ENCODE results near the gene WNT16.
"Not testable (repeated sequence)": the region's sequence is repeated elsewhere in the genome, so short reads cannot be mapped to it uniquely, and the experiment has no call there.

The WNT16 gene

DNA sequence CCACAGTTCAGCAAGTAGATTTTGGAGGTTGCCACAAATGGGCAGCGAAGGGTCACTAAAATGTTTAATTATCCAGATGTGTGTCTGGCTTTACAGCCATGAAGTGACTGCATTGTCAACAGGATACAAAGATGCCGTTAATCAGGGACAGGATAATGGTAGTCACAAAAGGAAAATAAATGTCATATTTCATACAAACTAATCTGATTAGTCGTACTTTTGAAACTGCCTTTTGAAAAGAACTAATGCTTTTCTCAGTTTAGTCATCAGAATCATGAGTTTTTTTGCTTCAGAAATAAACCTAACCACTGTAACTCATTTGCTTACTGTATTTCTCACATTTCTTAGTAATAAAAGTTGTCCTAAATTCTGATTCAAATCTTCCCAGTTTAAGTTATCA is 22.2 kb upstream of the WNT16 start:
- no peak for DNase-seq (ENCODE audit: low read depth)

DNA sequence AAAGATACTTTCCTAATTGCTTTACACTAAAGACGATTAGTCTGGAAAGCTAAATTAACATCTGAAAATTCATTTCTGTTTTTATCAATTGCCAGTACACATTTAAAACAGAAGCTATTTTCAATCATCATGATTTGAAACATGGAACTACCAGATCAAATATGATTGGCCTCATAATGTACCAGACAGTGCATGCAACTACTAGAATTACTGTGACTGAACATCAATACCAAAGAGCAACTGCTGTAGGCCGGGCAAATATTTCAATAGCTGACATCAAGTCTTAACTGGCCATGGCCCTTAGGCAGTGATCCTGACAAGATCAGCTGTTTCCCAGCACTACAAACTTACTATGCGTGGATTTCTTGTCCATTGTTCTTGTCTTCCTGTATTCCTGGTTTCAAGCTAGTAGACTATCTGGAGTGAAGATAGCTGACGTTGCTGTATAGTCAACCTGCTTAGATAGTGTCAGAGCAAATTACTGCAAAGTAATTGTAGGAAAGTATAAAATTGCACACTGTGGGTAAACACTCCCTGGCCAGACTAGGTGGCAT is 21.7 kb upstream of the WNT16 start:
- DNase-seq (ENCODE audit: low read depth), result no peak

DNA sequence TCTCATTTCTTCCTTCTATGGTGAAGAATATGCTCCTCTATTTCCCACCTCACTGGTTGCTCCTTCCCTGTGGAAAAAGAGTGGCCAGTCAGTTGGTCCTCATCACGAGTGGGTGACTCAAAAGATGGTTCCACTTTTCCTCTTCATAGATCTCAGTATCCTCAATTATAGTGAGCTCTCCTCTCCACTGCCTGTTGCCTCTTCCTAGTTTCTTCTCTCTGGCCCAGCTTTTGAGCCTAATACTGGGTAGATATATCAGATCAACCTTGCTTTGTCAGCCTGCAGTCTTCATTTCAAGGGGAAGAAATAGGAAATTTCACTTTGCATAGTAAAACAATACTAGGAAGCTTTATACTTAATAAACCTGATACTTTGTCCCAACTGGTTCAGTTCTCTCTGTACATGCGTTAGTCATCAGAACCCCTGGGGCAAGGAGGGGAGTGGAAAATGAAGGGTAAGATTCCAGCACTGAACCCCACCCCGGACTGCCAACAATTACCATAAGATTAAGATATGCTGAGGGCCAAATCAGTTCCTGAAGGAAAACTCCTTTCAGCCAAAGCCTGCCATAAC is 15.5 kb upstream of the WNT16 start:
- DNase-seq (ENCODE audit: low read depth), result no peak

DNA sequence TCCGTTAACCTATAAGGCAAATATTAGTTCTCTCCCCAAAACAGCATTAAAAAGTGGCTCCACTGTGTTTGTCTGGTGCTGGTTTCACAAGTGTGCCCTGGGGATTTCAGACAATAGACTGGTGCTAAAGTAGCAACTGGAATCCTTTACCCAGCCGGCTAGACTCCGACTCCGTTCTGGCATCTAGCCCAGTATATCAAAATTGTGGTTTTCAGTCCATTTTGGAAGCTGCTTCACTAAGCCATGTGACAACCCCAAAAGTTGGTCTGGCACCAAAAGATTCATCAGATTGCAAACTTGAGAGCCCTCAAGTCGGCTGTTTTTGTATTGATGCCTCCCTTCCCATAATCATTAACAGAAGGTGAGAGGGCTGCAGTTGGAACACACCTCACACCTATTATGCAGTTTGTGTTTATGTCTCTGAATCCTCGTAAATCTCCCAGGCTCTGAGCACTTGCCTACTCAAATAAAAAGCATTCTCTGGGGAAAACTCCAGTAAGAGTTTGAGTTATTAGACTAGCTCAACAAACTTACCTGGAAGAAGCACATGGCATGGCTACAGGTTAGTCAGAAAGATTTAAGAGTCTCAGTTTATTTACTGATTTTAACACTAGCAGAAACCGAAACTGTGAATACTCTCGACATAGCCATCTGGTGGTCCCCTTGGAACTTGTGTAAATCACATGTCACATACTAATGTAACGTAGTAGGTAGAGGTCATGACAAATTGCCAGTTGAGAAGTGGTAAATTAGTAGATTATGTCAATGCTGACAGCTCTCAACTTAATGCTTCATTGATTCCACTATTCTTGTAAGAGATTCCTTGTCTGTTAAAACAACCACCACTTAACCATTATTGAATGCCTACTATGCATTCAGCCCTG is 14.8 kb upstream of the WNT16 start:
- DNase-seq (ENCODE audit: low read depth), result no peak

DNA sequence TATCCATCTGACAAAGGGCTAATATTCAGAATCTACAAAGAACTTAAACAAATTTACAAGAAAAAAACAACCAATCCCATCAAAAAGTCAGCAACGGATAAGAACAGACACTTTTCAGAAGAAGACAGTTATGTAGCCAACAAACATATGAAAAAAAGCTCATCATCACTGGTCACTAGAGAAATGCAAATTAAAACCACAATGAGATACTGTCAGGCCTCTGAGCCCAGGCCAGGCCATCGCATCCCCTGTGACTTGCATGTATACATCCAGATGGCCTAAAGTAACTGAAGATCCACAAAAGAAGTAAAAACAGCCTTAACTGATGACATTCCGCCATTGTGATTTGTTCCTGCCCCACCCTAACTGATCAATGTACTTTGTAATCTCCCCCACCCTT is 13.6 kb upstream of the WNT16 start:
- DNase-seq (ENCODE audit: low read depth), result not testable (repeated sequence)

DNA sequence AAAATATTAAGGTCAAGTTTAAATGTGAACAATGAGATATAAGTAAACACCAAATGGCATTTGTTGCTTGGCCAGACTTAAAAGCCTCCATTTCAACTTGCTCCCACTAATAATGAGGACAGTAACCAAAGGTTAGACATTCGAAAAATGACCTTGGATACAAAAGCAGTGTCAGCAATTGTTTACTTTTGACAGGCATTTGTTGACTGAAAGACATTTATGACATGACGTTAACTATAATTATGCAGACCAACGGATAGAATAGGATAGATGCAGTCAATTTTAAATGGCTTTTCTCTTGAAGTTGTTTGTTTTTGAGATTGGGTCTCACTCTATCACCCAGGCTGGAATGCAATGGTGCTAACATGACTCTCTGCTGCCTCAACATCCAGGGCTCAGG is 6.3 kb upstream of the WNT16 start:
- DNase-seq (ENCODE audit: low read depth), result no peak

DNA sequence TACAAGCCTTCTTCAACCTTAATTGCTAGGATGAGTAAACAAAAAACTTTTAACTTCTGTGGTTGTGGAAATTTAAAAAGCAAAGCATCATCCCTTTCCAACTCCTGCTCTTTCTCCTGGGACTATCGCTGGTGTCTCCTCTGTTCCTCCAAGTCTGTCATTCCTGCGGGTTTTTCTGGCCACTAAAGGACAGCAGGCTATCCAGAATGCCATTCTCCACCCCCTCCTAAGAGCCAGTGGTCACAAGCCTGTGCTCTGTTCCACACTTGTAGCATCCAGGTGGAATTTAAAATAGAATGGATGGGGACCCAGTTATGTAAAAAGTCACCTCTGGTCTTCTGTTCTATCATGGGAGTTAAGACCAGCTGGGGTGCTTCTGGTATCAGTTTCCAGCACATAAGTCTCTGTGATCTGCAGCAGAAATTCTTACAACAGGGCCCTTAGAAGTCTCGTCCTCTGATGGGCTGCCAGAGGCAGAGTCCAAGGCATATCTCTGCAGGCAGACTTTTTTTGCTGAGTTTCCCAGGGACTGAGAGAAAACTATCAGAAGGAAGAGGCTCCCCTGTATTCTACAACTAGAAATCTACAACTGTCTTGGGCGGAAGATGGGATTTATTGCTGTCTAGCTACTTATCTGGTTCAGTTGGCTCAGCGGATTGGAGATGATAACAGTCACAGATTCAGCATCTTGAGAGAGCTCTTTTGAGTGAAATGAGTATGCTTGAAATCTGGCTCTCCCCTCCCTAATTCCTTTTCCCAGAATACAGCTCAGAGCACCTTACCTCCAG is 5.1 kb upstream of the WNT16 start:
- no peak for DNase-seq (ENCODE audit: low read depth)

DNA sequence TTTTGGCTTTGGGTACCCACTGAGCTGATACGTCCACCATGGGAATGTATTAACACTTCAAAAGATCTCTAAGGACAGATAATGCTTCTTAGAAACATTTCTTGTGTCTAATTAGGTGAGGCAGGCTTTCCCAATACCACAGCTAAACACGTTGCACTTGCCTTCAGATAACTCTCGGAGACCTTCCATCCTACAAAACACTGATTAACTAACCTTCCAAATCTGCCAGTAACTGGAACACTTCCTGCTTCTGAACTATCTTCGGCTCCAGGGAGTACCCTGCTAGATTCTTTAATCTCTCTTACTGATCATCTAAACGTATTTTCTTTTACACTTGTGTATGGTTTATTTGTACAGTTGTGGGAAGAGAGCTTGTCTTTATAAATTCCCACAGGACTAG is 1.1 kb upstream of the WNT16 start:
- no peak for DNase-seq (ENCODE audit: low read depth)

DNA sequence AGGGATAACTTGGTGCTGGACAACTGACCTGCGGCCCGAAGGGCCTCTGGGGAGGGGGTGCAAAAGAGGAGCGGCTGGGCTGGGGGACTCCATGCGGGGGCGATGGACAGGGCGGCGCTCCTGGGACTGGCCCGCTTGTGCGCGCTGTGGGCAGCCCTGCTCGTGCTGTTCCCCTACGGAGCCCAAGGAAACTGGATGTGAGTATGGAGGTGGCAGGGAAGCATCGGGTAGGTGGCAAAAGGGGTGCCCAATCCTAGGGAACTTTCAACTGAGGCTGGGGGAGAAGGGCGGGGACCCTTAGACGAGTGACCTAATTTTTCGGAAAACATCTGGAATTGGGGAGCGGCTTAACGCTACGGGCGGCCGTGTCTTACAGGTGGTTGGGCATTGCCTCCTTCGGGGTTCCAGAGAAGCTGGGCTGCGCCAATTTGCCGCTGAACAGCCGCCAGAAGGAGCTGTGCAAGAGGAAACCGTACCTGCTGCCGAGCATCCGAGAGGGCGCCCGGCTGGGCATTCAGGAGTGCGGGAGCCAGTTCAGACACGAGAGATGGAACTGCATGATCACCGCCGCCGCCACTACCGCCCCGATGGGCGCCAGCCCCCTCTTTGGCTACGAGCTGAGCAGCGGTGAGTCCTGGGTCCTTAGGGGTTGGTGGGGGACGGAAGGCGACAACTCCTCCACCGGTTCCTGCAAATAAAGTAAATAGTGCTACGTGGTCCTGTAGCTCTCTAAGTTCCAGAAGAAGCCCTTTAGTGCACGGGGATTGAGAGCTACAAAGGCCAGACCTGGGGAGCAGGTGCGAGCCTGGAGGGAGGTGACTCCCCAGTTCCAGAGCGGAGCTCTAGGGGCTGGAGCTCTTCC is 622 bp downstream of the WNT16 start:
- DNase-seq (ENCODE audit: low read depth), result no peak

DNA sequence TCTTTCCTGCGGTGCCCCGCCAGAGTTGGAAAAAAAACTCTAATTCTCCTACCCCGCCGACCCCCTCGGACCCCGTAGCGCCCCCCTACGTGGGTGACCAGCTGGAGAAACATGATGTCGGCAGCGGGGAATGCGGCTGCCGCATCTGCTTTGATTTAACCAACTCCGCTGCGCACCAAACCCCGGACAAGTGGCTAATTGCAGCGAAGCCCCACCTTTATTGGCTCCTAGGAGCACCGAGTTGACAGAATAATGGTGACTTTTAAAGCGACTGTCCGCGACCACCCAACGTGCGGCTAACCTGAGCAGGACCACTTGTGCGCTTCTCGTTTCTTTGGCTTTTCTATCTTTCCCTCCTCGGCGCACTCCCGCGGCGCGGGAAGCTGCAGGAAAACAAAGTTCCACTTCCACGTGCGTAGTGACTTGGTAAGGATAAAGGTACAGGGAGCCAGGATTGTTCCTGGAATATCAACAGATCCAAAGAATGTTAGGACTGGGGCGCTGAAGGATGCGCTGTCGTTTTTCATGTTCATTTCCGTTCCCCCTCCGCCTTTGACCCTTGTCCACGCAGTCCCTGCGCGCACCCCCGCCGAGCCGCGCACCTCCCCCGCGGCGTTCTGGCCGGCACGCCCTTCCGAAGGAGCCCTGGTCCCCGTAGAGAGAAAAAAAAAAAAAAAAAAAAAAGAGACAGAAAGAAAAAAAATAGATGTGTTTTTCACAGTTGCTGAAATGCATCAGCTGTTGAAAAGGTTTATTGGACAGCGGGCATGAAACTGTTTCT is 1.4 kb downstream of the WNT16 start:
- DNase-seq (ENCODE audit: low read depth), result no peak

DNA sequence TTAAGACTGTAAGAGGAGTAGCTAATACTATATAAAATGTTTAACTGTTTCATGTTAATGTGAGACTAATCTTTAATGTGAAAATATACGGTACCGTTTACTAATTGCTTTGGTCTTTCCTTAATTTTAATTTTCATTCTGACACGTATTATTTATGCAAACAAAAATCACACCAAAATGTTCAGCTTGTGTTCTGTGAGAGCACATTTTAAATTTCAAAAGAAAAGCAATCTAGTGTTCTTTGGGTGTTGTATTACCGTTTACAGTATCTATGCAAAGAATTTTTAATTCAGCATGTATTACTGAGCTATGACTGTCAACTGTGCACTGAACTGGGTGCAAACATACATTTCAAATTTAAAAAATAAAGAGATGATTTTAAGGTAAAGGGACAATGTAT is 2.2 kb downstream of the WNT16 start:
- DNase-seq (ENCODE audit: low read depth), result no peak

DNA sequence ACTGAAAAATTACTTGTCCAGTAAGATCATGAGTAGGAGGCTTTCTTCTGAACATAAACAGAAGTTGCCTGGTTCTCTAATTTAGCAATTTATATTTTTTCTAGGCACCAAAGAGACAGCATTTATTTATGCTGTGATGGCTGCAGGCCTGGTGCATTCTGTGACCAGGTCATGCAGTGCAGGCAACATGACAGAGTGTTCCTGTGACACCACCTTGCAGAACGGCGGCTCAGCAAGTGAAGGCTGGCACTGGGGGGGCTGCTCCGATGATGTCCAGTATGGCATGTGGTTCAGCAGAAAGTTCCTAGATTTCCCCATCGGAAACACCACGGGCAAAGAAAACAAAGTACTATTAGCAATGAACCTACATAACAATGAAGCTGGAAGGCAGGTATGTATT is 2.8 kb downstream of the WNT16 start:
- DNase-seq (ENCODE audit: low read depth), result no peak

DNA sequence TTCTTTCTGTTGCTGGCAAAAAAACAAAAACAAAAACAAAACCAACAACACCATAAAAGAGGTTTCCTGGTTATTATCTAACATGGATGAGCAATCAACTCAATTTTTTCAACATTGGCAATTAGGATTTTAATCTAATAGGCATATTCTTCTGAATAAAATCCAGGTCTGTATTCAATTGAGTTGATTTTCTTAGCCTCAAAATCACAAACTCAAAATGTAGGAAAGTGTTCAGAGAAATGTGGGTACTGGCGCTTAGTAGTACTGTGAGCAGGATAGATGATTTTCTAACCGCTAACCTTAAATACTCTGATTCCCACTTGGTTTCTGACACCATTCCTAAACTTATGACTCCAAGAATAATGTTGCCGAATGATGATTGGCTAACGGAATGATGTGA is 5.6 kb downstream of the WNT16 start:
- no peak for DNase-seq (ENCODE audit: low read depth)

DNA sequence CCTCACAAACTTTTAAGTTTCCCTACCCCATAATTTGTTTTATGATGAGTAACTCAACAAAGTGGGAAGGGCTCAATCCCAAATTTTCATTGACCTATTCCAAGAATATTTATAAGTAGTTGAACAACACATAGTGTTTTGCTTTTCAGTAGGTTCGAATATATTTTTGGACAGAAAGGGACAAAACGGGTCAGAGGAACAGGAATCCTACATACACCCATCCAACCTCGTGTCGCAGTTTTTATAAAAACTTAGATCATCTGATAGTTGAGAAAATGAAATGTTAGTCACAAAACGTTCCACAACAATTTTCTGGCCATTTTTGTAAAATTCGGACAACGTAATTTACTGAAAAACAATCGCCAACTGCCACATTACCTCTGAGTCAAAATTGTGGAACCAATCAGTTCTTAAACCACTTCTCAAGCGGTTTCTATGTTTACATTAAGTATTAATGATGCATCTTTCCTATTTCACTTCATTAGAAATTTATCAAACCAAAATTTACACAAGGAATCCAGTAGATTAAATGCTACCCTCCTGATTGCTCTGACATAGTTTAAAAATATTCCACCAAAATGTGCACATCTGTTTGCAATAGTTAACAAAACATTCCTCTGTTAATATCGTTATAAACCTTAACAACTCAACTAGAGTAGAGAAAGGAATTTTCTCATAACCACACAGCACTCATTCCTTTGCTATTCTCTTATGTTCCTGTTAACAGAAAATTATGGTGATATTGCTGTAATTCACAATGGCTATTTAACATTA is 6.3 kb downstream of the WNT16 start:
- no peak for DNase-seq (ENCODE audit: low read depth)

DNA sequence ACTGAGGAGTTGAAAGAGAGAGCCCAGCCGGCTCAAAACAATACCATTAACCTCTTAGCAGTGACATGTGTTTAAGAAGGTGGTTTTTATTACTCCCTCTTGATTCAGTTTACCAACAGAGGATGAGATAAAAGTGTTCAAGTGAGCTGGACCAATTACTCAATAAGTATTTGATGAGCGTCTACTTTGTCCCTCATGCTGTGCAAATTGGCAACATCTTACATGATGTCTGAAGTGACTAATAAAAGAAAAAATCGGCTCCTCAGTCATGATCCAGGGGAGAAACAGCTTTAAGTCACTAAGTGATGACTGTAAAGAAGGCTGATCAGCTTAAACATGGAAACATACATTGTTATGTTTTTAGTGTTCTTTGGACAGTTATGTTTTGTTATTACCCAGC is 7.8 kb downstream of the WNT16 start:
- DNase-seq (ENCODE audit: low read depth), result no peak

DNA sequence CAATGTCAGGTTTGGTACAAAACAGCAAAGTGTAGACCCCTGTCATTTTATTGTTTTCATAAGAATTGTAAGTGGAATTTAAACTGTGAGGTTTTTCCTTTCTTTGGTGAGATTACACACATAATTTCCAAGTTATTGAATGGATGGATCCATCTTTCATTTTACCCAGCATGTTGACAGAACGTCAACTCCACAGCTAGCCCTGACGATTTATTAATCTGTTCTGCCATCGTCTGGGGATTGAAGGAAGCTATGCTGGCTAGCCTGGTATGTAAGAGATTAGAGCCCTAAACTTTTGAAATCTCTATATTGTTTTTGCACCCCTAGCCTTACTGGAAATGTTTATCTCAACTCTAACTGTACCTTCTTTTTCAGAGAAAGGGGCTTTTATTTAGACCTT is 8.6 kb downstream of the WNT16 start:
- DNase-seq (ENCODE audit: low read depth), result no peak

DNA sequence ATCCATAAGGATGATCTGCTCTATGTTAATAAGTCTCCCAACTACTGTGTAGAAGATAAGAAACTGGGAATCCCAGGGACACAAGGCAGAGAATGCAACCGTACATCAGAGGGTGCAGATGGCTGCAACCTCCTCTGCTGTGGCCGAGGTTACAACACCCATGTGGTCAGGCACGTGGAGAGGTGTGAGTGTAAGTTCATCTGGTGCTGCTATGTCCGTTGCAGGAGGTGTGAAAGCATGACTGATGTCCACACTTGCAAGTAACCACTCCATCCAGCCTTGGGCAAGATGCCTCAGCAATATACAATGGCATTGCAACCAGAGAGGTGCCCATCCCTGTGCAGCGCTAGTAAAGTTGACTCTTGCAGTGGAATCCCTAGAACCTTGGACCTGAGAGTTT is 10.3 kb downstream of the WNT16 start:
- DNase-seq (ENCODE audit: low read depth), result no peak

DNA sequence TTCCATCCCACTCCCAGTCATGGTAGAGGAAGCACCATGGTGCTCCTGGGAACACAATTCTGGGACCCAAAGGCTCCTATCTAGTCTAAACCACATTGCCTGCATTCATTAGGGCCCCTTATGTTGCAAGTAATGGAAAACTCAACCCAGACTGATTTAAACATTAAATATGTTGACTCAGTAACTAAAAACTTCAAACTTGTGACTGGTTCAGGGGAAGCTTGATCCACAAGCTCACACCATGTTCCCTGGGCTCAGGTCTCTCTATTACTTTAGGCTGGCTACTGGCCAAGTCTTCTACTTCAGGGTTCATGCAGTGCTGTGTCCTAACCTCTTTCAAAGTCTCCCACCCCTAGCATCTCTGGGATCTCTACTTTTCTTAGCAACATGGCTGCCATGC is 13.1 kb downstream of the WNT16 start:
- no peak for DNase-seq (ENCODE audit: low read depth)

DNA sequence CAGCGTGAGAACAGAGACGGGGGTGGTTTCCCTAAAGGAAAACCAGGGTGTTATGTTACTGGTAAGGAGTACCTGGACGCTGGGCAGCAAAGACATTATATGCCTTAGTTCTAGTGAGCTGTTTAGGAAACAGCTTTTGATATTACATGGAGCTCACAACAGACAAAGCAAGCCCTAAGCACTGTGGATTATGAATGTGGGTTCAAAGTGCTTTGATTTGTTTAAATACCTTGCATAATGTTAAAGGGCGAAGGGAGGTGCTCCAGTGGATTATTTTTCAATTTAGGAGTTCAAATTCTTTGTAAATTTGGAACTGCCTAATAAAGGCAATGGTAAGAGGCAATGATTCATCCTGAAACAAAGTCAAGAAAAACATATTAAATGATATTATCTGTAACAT is 13.8 kb downstream of the WNT16 start:
- no peak for DNase-seq (ENCODE audit: low read depth)

DNA sequence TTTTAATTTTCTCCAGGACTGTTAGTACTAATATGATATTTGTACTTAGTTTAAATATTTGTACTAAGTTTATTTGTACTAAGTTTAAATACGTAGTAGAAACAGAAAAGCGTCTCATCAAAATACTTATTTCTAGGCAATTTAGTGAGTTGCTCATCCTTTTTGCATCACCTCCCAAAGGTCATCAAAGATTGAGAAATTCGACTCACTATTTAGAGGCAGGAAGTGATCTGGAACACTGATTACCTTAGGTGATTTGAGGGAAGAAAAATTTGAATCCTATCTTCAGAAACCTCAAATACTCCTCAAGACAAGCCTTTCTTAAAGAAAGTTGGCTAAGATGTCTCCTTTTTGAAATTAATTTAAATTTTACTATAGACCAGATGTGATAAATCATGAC is 14.5 kb downstream of the WNT16 start:
- DNase-seq (ENCODE audit: low read depth), result no peak
